HG02571 (cell line): ENCODE measurements around the gene RGS1.
A peak's percentile ranks its signal among the peaks of the same experiment; 100 is the strongest.
"Not testable (repeated sequence)": the region's sequence is repeated elsewhere in the genome, so short reads cannot be mapped to it uniquely, and the experiment has no call there.

Experiments
- ATAC-seq: cut with Tn5 transposase; IDR thresholded peaks from one replicate; pipeline ENCODE4 v1.9.1; 2021; ENCODE audit warnings: mild to moderate bottlenecking, moderate library complexity; ENCODE audit not compliant: unreplicated experiment

The RGS1 gene, protein sequence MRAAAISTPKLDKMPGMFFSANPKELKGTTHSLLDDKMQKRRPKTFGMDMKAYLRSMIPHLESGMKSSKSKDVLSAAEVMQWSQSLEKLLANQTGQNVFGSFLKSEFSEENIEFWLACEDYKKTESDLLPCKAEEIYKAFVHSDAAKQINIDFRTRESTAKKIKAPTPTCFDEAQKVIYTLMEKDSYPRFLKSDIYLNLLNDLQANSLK

DNA sequence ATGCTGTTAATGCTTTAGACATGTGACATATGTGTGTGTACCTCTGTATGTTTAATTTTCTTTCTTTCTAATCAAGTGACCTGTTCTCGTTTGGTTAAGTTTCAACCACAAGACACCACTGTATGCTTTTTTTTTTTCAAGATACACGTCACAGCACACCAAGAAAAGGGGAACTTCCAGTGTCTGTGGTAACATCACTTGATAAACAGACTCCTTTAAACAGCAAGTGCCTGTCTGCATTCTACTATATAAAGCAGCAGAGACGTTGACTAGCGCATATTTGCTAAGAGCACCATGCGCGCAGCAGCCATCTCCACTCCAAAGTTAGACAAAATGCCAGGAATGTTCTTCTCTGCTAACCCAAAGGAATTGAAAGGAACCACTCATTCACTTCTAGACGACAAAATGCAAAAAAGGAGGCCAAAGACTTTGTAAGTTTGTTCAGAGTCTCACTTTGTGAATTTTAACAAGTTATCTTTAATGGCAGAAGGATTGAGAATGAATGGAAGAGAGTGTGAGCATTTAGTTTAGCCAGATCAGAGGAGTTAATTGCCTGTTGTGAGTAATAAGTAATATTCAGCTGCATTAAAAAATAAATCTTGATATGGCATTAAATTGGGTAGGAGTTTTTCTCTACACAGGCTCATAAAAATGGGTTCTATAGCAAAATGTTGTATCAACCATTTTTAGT is at the start of gene RGS1:
Gene RGS1 (plus strand): TSS at position 275 of the 691 bp plus-strand sequence. CDS start 20 bp downstream, at position 295.
- peak; percentile 82 for ATAC-seq

- ATAC-seq: no peak
These were observed 48.3 kb upstream of the RGS1 start for GRCh38 chr1:192527111-192527795.

DNA sequence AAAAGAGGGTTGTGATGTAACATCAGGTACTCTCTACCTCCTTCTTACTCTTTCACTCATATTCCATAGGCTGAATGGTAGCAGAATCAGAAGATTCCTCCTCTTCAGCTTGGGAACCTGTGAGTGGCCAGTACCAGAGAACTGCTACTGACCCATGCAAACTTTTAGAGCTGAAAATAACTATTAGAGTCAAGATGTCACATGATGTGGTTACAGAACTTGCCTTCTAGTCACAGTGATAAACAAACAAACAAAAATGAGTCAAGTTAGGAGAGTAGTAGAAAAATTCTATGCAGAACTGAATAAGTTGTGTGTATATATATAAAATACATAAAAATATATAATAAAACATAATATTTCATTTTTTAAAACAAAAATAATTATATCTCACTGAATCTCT is 47.6 kb upstream of the RGS1 start:
- peak; percentile 44 for ATAC-seq

- ATAC-seq: no peak
These were observed 46.4 kb upstream of the RGS1 start for GRCh38 chr1:192529031-192529755.

DNA sequence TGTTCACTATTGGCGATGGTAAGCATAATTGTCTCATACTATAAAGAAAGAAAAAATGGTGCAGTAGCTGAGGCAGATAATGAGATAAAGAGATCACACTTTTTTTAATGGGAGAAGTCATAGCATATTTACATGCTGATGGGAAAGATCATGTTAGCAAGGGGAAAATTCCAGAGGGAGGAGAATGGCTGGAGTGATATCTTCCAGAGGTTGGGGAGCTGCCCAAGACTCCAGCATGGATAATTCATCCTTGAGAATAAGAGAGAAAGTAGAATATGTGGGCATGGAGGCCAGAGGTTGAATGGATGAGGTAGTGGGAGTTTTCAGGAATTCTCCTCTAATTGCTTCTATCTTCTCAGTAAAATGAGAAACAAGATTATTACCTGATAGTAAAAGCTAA is 45.8 kb upstream of the RGS1 start:
- ATAC-seq: no peak

- ATAC-seq: peak; percentile 95
These were observed 45.3 kb upstream of the RGS1 start for GRCh38 chr1:192530254-192530653.

- ATAC-seq: not testable (repeated sequence)
These were observed 44.4 kb upstream of the RGS1 start for GRCh38 chr1:192531037-192531703.

DNA sequence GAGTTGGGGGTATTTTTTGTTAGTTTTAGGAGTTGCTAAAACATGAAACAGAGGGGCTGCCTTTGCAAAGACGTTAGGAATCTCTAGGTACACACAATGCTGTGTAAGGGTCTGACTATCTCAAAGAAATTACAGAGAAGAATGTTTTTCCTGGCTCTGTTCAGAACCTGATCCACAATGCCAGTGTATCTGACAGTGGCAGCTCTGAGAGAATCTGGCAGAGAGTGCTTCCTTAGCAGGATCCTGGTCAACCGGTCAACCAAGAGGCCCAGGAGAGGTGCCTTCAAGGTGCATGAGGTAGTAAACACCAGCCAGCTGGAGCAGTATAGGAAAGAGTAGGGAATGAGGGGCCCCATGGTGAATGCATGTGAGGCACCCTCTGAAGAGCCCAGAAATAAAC is 40.9 kb upstream of the RGS1 start:
- ATAC-seq: no peak

DNA sequence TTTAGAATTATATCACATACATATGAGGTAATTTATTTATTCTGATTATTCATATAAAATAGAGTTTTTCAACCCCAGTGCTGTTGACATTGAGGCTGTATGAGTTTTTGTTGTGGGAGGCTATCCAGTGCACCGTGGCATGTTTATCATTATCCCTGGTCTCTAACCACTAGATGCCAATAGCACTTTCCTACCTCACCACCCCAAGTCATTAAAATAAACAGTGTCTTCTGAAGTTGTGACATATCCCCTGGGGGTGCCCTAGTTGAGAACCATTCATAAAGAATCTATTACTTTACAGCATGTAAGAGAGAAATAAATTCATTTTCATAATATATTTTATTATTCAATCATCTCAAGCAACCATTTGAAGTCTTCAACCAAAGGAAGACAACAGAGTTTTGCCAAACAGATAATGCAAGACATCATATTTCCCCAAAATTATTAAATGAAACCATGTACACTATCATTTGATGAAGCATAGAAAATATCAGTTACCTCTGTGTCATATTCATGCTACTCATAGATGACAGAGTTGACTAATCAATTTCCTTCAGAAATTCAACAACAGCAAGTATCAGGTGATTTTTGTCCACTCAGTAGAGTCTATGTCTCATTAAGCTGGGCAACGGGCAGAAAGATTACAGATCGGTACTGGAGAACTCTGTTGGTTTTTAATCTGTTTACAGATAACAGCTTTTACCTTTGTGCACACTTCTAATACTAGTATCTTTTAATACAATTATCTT is 39.5 kb upstream of the RGS1 start:
- no peak for ATAC-seq

- ATAC-seq: peak; percentile 88
These were observed 36.9 kb upstream of the RGS1 start for GRCh38 chr1:192538407-192539296.

GRCh38 chr1:192539297-192540092 is 36.1 kb upstream of the RGS1 start:
- peak; percentile 1 for ATAC-seq

- no peak for ATAC-seq
These were observed 32.1 kb upstream of the RGS1 start for GRCh38 chr1:192543445-192543844.

DNA sequence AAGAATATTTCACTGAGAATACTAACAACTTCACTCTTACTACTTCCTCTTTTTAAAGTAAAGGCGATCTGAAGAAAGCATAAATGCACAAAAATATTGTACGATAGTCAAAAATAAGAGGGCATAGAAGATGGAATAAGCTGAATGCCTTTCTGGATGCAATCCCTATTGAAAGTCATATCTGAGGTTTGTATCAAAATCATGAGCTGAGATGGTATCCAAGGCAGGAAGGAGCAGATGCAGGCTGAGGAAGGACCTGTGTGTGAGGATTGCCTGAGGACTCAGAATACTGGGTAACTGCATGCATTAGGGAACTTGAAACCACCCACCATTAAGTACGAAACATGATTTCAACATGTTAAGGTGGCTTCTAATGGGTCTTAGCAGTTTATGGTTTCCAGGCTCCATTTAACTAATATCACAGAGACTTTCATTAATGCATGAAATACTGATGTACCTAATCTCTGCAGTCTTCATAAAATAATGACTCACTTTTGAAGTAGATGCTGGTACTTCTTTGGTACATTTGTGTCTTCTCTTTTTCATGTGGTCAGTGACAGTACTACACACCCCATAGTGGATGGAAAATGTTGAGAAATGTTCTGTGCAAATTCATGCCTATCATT is 29.6 kb upstream of the RGS1 start:
- ATAC-seq: peak; percentile 40

- no peak for ATAC-seq
These were observed 28.9 kb upstream of the RGS1 start for GRCh38 chr1:192546596-192547190.

GRCh38 chr1:192547501-192547900 is 28.1 kb upstream of the RGS1 start:
- no peak for ATAC-seq

GRCh38 chr1:192549937-192550336 is 25.6 kb upstream of the RGS1 start:
- ATAC-seq: no peak

DNA sequence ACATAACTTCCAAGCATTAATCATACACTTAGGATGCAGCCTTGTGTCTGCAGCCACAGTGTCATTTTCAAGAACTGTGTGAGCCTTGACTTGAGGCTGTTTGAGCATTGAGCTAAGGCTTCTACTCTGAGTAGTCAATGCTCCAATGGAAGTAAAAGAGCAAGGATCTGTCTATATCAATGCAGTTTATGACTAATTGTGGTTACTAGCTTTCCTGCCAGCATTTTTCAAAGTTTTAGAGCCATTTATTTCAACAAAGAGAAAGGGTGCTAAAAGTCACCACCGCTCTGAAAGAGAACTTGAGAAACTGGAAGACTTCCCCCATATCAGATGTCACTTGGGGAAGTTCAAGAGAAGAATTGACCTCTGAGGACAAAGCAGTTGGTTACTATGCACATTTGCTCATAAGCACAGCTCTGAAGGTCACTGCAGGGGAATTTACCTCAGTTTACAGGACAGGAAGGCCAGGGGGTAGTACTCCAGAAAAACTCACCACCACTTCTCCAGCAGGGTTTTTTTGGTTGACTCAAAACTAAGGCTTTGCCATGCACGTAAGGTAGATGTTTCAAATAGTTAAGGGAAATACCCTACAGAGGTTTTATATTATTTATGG is 24.5 kb upstream of the RGS1 start:
- peak; percentile 74 for ATAC-seq
